Measurements from ENCODE around the gene WWOX. TPM values are rescaled to one million over a fixed set of nuclear protein-coding genes. Genes with fewer than 3 reads are reported as not detected.

Gene WWOX
- total RNA-seq, 1 experiment from 2014 or later = 15.6 TPM

DNA sequence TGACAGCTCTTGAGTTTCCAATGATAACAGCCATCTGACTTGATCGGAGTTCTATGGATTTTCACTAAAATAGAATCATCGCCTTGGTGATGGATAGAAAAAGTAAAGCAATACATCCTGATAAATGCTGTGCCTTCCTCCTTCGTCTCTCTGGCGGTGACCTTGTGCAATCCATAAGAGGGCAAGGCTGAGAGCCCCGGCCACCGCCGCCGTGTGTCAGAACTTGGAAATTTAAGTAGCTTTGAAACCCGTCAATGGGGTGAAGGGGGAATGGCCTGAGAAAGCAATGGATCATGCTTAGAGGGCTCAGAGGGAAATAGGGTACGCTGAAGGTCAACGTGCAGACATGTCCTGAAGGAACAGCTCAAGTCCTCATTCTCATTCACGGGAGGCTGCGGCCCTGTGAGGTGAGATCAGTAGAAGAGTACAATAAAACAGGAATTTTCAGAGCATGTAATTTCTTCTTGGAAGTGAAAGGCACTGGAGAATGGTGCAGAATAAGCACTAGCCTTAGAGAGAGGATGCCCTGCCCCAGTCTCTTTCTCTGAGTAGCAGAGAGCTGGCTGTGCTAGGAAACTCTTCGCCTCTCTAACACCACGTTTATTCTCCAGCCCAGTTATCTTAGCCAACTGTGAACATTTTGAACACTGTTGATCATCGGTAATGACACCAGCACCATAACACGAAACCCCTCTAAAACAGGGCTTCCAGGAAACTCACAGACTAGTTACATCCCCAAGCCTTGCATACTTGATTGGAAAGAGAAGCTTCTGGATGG is 573.5 kb downstream of the WWOX start:
- no peak overlapping the region for H2BK20ac ChIP-seq (ENCODE audit: low read depth, low read length, poor library complexity, severe bottlenecking)
- no peaks in the 10 kb centered on the region for H3K27me3 Mint-ChIP-seq (ENCODE audit: low read depth)
- H2BK12ac ChIP-seq (ENCODE audit: insufficient read length, low read depth, low read length) = no peak overlapping the region
- H3K4me1 ChIP-seq (ENCODE audit: insufficient read depth, low read length) = no peaks in the 10 kb centered on the region
- no peak overlapping the region for H4K5ac ChIP-seq (ENCODE audit: insufficient read length, low read depth, low read length)
- no peak overlapping the region for H3K4ac ChIP-seq (ENCODE audit: low read depth, low read length)
- H2BK5ac ChIP-seq (ENCODE audit: insufficient read length, low read length) = no peak overlapping the region
- H3K56ac ChIP-seq (ENCODE audit: insufficient read length, low read depth, low read length) = no peak overlapping the region
- H3K23ac ChIP-seq (ENCODE audit: insufficient read length, low read depth, low read length) = no peak overlapping the region
- no peak overlapping the region for H2BK120ac ChIP-seq (ENCODE audit: low read depth, low read length, poor library complexity, severe bottlenecking)
- H3K36me3 Mint-ChIP-seq (ENCODE audit: insufficient read depth in 1 of 3, low read depth in 3 of 3) = no peaks in the 10 kb centered on the region
- no peaks in the 10 kb centered on the region for H3K79me1 ChIP-seq (ENCODE audit: insufficient read depth, low read depth, low read length, poor library complexity, severe bottlenecking)
- no peak overlapping the region for H2AFZ ChIP-seq (ENCODE audit: low read length)
- H3K14ac ChIP-seq (ENCODE audit: insufficient read depth, low read length) = no peak overlapping the region
- H3K9me3 Mint-ChIP-seq = no peaks in the 10 kb centered on the region; a peak in 1 of 5 replicates
- no peak overlapping the region for H2BK15ac ChIP-seq (ENCODE audit: low read depth, low read length)
- H3T11ph ChIP-seq (ENCODE audit: low read length) = no peak overlapping the region
- H3K27ac Mint-ChIP-seq = no peak overlapping the region
- TF ChIP-seq CTCF (conservative IDR thresholded peaks at IDR 0.05) = no peak
- H3K9me3 ChIP-seq (ENCODE audit: control insufficient read depth, low read depth, low read length) = no peaks in the 10 kb centered on the region
- H3K4me2 ChIP-seq (ENCODE audit: insufficient read depth, insufficient read length, low read length) = no peak overlapping the region
- H3K9ac ChIP-seq (ENCODE audit: extremely low read depth, insufficient read length, low read length) = no peak overlapping the region
- H3K18ac ChIP-seq (ENCODE audit: insufficient read length, low read depth, low read length) = no peak overlapping the region
- H3K27me3 ChIP-seq (ENCODE audit: insufficient read depth, low read length) = no peaks in the 10 kb centered on the region
- no peaks in the 10 kb centered on the region for H4K20me1 ChIP-seq (ENCODE audit: control insufficient read depth, insufficient read depth, insufficient read length)
- no peak overlapping the region for H2AK5ac ChIP-seq (ENCODE audit: insufficient read length, low read length)
- H3K27ac ChIP-seq (ENCODE audit: insufficient read length, low read depth, low read length) = no peak overlapping the region
- no peak for DNase-seq
- WGBS (ENCODE audit: extremely low coverage, insufficient read length, low lambda C conversion rate) = no CpG with 5 or more reads among the region's 17 CpGs
- H3K4me1 Mint-ChIP-seq = peaks cover 7 to 10% of the 10 kb centered on the region in 2 experiments
- H4K8ac ChIP-seq (replicated peaks; ENCODE audit: insufficient read length, low read depth, low read length) = no peak overlapping the region
- H3K79me2 ChIP-seq (ENCODE audit: insufficient read depth, low read length) = no peaks in the 10 kb centered on the region
- no peak overlapping the region for H4K91ac ChIP-seq (ENCODE audit: insufficient read length, low read depth, low read length)
- no peaks in the 10 kb centered on the region for H3K23me2 ChIP-seq (ENCODE audit: insufficient read length, low read depth, low read length, poor library complexity, severe bottlenecking)
- H3K4me3 Mint-ChIP-seq = no peak overlapping the region
